Amniotic stem cell (primary cell): ENCODE data around the gene MKRN1.
"Not testable (repeated sequence)": the region's sequence is repeated elsewhere in the genome, so short reads cannot be mapped to it uniquely, and the experiment has no call there.

Experiments used
- DNase-seq: peaks from one replicate; lab custom pipeline; 2025; lab: John Stamatoyannopoulos, UW

The MKRN1 gene

GRCh38 chr7:140435252-140435895 lies 43.9 kb downstream of the MKRN1 start:
- DNase-seq: no peak

DNA sequence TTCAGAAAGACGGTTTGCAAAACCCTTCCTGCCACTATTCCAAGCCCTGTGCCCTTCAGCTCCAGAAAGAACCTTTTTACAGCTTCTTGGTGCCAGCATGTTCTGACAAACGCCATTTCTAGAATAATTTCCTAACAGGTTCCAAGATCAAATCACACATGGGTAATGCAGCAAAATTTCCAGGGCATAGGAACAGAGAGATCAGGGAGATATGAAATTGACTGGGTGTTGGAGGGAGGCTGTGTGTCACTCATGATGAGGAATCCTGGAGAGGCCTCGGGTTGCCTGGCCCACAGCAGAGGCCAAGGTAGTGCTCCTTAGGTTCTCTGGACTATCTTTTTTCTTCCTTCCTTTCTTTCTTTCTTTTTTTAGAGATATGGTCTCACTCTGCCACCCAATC lies 45.9 kb downstream of the MKRN1 start:
- DNase-seq: no peak

DNA sequence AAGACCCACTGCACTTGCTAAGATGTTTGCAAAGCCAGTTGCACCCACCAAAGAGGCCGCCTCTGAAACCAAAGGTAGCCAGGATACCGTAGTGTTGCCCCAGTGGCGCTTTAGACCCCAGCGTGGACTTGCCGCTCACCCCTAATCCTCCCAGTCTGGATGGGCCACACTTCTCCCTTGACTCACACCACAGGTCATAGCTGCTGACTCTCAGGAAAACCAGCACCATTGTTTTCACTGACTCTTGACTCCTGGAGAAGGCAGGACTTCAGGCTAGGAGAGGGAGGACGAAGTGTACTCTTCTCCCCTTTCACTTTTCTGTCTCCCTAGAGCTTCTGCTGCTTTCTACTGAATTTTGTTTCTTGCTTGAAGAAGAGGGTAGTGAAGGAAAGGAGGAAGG lies 53.2 kb downstream of the MKRN1 start:
- no peak for DNase-seq

DNA sequence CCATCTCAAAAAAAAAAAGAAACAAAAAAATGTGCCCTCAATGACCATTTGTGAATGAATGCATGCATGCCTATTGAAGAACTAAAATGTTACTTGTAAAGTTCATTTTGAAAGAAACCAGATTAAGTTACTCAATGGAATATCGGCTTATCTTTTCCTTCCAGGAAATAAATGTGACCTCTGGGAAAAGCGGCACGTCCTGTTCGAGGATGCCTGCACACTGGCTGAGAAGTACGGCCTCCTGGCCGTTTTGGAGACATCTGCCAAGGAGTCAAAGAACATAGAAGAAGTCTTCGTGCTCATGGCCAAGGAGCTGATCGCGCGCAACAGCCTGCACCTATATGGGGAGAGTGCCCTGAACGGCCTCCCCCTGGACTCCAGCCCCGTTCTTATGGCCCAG lies 53.6 kb downstream of the MKRN1 start:
- no peak for DNase-seq

- no peak for DNase-seq
These were observed 55.8 kb downstream of the MKRN1 start for GRCh38 chr7:140423501-140423900.

GRCh38 chr7:140421521-140421920 lies 57.8 kb downstream of the MKRN1 start:
- DNase-seq: no peak

DNA sequence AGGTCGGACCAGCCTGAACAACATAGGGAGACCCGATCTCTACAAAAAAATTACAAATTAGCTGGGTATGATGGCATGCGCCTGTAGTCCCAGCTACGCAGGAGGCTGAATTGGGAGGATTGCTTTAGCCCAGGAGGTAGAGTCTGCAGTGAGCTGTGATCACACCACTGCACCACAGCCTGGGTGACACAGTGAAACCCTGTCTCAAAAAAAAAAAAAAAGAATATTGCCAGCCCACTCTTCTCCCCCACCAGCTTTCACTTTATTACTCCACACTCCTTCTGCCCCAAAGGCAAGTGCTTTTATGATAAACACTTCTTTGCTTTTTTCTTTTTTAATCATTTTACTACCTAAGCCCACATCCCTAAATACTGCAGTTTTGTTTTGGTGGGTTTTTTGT lies 60.7 kb downstream of the MKRN1 start:
- DNase-seq: no peak

GRCh38 chr7:140418156-140418472 lies 61.2 kb downstream of the MKRN1 start:
- DNase-seq: not testable (repeated sequence)

DNA sequence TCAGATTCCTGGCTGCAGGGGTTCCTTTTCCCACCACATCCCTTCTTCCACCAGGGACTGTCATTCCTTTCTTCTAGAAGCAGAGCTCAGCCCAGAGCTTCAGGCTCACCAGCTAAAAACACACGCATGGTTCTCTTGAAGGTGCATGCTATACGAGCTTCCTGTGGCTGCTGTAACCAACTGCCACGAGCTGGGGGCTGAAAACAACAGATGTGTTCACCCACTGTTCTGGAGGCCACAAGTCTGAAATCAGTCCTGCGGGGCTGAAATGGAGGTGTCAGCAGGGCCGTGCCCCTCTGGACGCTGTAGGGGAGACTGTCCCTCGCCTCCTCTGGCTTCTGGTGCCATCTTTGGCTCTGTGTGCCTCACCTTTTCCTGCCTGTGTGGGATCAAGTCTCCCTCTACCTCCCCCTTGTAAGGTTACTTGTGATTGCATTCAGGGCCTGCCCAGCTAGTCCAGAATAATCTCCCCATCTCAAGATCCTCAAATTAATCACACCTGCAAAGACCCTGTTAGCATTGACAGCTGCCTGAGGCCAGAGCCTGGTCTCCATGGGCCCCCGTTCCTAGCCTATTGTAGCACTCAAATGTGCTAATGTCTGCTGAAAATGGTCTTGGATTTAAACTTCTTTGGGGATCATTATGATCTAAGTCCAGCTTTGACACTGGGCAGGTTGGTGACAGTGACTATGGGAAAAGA lies 61.7 kb downstream of the MKRN1 start:
- DNase-seq: no peak

GRCh38 chr7:140416560-140416959 lies 62.7 kb downstream of the MKRN1 start:
- no peak for DNase-seq

DNA sequence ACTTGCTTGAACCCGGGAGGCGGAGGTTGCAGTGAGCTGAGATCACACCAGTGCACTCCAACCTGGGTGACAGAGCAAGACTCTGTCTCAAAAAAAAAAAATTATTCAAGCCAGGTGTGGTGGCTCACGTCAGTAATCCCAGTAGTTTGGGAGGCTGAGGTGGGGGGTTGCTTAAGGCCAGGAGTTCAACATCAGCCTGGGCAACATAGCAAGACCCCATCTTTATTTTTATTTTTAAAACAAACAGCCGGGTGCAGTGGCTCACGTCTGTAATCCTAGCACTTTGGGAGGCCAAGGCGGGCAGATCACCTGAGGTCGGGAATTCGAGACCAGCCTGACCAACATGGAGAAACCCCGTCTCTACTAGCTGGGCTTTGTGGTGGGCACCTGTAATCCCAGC lies 63.5 kb downstream of the MKRN1 start:
- DNase-seq: not testable (repeated sequence)

GRCh38 chr7:140415361-140415760 lies 63.9 kb downstream of the MKRN1 start:
- no peak for DNase-seq

- DNase-seq: no peak
These were observed 74.7 kb downstream of the MKRN1 start for GRCh38 chr7:140404565-140405065.

DNA sequence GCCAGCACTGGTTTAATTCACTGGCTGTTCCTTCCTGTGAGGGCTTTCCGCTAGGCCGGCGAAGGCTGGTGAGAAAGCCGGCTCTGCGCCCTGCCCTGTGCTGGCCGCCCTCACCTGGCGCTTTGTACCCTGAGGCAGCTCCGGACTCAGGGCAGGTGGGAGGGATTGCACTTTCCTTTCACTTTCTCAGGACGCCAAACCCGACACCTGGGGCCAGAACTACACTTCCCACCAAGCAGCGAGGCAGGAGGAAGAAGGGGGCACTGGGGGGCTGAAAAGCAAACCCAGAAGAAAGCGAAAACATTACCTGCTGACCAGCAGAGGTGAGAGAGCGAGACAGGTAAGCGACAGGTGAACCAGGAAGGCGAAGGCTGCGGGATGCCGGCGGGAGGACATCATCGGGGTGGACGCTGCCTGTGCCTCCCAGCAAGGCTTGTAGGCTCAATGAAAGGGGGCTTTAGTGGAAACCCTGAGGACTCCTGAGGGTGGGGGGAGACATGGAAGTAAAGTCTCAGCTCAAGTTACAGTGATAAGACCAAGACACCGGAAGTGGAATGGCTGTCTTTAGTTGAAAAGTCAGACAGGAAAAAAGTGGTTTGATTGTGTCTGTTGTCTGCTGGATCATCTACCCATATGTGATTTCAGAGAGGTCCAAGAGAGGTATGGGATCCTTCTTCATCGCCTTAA lies 75.3 kb downstream of the MKRN1 start, which contains the start of gene RAB19:
Gene RAB19 (plus strand): TSS at position 181 of the 687 bp plus-strand sequence. CDS start 3,589 bp downstream, outside the sequence.
- no peak for DNase-seq
